WTC11 (cell line): Measurements from ENCODE around the gene TTC19. TPM values are rescaled to one million over a fixed set of nuclear protein-coding genes. Genes with fewer than 3 reads are reported as not detected.

Source experiments
- ATAC-seq: fragments of 200-7000 bp; cut with Tn5 transposase; 2 replicates; pipeline ENCODE4 v1.10.0; 2021; ENCODE audit warnings: mild to moderate bottlenecking, moderate library complexity
- CTCF ChIA-PET: fragments of 300-600 bp; sonication (Branson Sonifier 250); formaldehyde crosslinking; loops from one replicate; lab custom pipeline; 2021; ENCODE audit warnings: antibody characterized with exemption; lab: Charles Lee
- POLR2A ChIA-PET: fragments of 350-600 bp; sonication (Branson Sonifier 250); formaldehyde crosslinking; loops from one replicate; lab custom pipeline; 2021; ENCODE audit warnings: antibody characterized with exemption; lab: Charles Lee
- DNase-seq: peaks from one replicate; pipeline ENCODE4 v3.0.0; 2021; ENCODE audit warnings: low spot score
- H3K27ac Mint-ChIP-seq: 2 replicates; pipeline ENCODE4 v1.8.0; 2021; ENCODE audit warnings: mixed read lengths
- H3K27me3 Mint-ChIP-seq: 2 replicates; pipeline ENCODE4 v1.8.0; 2021; ENCODE audit warnings: low read depth, mild to moderate bottlenecking, moderate library complexity, mixed read lengths
- H3K36me3 Mint-ChIP-seq: 2 replicates; pipeline ENCODE4 v1.8.0; 2021; ENCODE audit warnings: mixed read lengths
- H3K4me1 Mint-ChIP-seq: 2 replicates; pipeline ENCODE4 v1.8.0; 2022; ENCODE audit warnings: mixed read lengths
- H3K4me3 Mint-ChIP-seq: 2 replicates; pipeline ENCODE4 v1.8.0; 2021; ENCODE audit warnings: mild to moderate bottlenecking, moderate library complexity, mixed read lengths
- H3K9me3 Mint-ChIP-seq: 2 replicates; pipeline ENCODE4 v1.8.0; 2021; ENCODE audit warnings: mixed read lengths
- E2F5 ChIP-seq: sonication (generic); formaldehyde crosslinking; IDR thresholded peaks from 2 replicates; pipeline ENCODE4 v1.8.1; 2022; ENCODE audit warnings: mild to moderate bottlenecking, moderate library complexity, missing genetic modification reagents
- ETV6 ChIP-seq: sonication (generic); formaldehyde crosslinking; IDR thresholded peaks from 2 replicates; pipeline ENCODE4 v1.8.1; 2022; ENCODE audit warnings: mild to moderate bottlenecking, missing genetic modification reagents
- FOXJ3 ChIP-seq: sonication (generic); formaldehyde crosslinking; IDR thresholded peaks from 2 replicates; pipeline ENCODE4 v1.9.0; 2021; ENCODE audit warnings: missing genetic modification reagents, mild to moderate bottlenecking, borderline replicate concordance
- FOXK1 ChIP-seq: sonication (generic); formaldehyde crosslinking; IDR thresholded peaks from 2 replicates; pipeline ENCODE4 v1.8.0; 2022; ENCODE audit warnings: mild to moderate bottlenecking, moderate library complexity, missing genetic modification reagents
- GTF2I ChIP-seq: fragments of 250-450 bp; sonication (Bioruptor Pico); conservative IDR thresholded peaks from 2 replicates; pipeline ENCODE4 v1.4.0; 2021; ENCODE audit warnings: mild to moderate bottlenecking
- HMGA2 ChIP-seq: fragments of 250-450 bp; sonication (Bioruptor Pico); IDR thresholded peaks from 2 replicates; pipeline ENCODE4 v1.4.0; 2021; ENCODE audit warnings: mild to moderate bottlenecking, moderate library complexity
- IRF2 ChIP-seq: sonication (generic); formaldehyde crosslinking; IDR thresholded peaks from 2 replicates; pipeline ENCODE4 v1.8.0; 2022; ENCODE audit warnings: low read depth, missing genetic modification reagents, borderline replicate concordance
- NR2C2 ChIP-seq: sonication (generic); formaldehyde crosslinking; IDR thresholded peaks from 2 replicates; pipeline ENCODE4 v1.8.0; 2022; ENCODE audit warnings: mild to moderate bottlenecking, missing genetic modification reagents
- NR3C1 ChIP-seq: sonication (generic); formaldehyde crosslinking; conservative IDR thresholded peaks from 2 replicates; pipeline ENCODE4 v1.8.1; 2023; ENCODE audit warnings: low read depth, mild to moderate bottlenecking, missing genetic modification reagents
- PRRX2 ChIP-seq: fragments of 250-450 bp; sonication (Bioruptor Pico); IDR thresholded peaks from 2 replicates; pipeline ENCODE4 v1.8.0; 2021; ENCODE audit warnings: mild to moderate bottlenecking
- SMAD4 ChIP-seq: sonication (generic); formaldehyde crosslinking; IDR thresholded peaks from 2 replicates; pipeline ENCODE4 v1.8.0; 2022; ENCODE audit warnings: mild to moderate bottlenecking, missing genetic modification reagents
- TEAD4 ChIP-seq: sonication (generic); formaldehyde crosslinking; IDR thresholded peaks from 2 replicates; pipeline ENCODE4 v1.8.0; 2022; ENCODE audit warnings: mild to moderate bottlenecking, missing genetic modification reagents
- TP53 ChIP-seq: sonication (generic); formaldehyde crosslinking; IDR thresholded peaks from 2 replicates; pipeline ENCODE4 v1.8.1; 2023; ENCODE audit warnings: mild to moderate bottlenecking, missing genetic modification reagents
- ZBTB21 ChIP-seq: sonication (generic); formaldehyde crosslinking; IDR thresholded peaks from 2 replicates; pipeline ENCODE4 v1.8.1; 2023; ENCODE audit warnings: mild to moderate bottlenecking, missing genetic modification reagents, borderline replicate concordance
- ZNF138 ChIP-seq: sonication (generic); formaldehyde crosslinking; conservative IDR thresholded peaks from 2 replicates; pipeline ENCODE4 v1.8.1; 2022; ENCODE audit warnings: mild to moderate bottlenecking, moderate library complexity, missing genetic modification reagents
- ZNF317 ChIP-seq: sonication (generic); formaldehyde crosslinking; IDR thresholded peaks from 2 replicates; pipeline ENCODE4 v1.8.1; 2023; ENCODE audit warnings: low read depth, mild to moderate bottlenecking, moderate library complexity, missing genetic modification reagents, borderline replicate concordance
- ZNF416 ChIP-seq: fragments of 250-450 bp; sonication (Bioruptor Pico); IDR thresholded peaks from 2 replicates; pipeline ENCODE4 v1.9.0; 2021; ENCODE audit warnings: mild to moderate bottlenecking, inconsistent platforms
- total RNA-seq: library from RNA; stranded (reverse); gene quantifications from 3 replicates; pipeline ENCODE4 v1.2.3, GENCODE V29; 2021
- TF ChIP-seq, protein P1 (sequence below): fragments of 250-450 bp; sonication (Bioruptor Pico); IDR thresholded peaks from 2 replicates; pipeline ENCODE4 v1.9.0; 2021; ENCODE audit warnings: moderate library complexity, mild to moderate bottlenecking, inconsistent platforms, borderline replicate concordance
- TF ChIP-seq, protein P2 (sequence below): sonication (generic); formaldehyde crosslinking; IDR thresholded peaks from 2 replicates; pipeline ENCODE4 v1.8.0; 2022; ENCODE audit warnings: missing genetic modification reagents
- TF ChIP-seq, protein P3 (sequence below): fragments of 250-450 bp; sonication (Bioruptor Pico); conservative IDR thresholded peaks from 2 replicates; pipeline ENCODE4 v1.9.0; 2021; ENCODE audit warnings: mild to moderate bottlenecking
- TF ChIP-seq, protein P4 (sequence below): fragments of 250-450 bp; sonication (Bioruptor Pico); IDR thresholded peaks from 2 replicates; pipeline ENCODE4 v1.8.0; 2021; ENCODE audit warnings: mild to moderate bottlenecking
- TF ChIP-seq, protein P5 (sequence below): sonication (generic); formaldehyde crosslinking; IDR thresholded peaks from 2 replicates; pipeline ENCODE4 v1.8.0; 2022; ENCODE audit warnings: mild to moderate bottlenecking, missing genetic modification reagents

The TTC19 gene
- total RNA-seq, 1 experiment from 2014 or later, result 55.3 TPM

DNA sequence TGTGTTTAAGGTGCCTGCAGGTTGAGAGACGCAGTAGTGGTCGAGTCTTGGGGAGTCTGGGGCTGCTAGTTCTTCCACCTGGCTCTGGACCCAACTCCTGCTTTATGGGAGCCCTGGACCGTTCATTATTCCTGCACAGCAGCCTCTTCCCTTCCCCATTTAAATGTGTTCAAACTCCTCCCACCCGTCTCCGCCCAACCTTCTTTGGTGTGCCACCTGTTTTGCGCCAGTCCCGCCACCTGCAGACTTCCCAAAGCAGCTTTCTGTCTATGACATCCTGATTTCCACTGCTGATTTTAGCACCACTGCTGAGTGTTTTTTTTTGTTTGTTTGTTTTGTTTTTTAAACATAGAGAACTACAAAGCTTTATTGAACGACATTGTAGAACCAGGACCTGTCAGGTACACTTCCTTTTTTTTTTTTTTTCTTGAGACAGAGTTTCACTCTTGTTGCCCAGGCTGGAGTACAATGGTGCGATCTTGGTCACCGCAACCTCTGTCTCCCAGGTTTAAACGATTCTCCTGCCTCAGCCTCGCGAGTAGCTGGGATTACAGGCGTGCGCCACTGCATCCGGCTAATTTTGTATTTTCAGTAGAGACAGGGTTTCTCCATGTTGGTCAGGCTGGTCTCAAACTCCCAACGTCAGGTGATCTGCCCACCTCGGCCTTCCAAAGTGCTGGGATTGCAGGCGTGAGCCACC is 41.9 kb upstream of the TTC19 start (continued):
- TF ChIP-seq, protein P1, sequence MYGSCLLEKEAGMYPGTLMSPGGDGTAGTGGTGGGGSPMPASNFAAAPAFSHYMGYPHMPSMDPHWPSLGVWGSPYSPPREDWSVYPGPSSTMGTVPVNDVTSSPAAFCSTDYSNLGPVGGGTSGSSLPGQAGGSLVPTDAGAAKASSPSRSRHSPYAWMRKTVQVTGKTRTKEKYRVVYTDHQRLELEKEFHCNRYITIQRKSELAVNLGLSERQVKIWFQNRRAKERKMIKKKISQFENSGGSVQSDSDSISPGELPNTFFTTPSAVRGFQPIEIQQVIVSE, result no peak
- TF ChIP-seq TEAD4 (CRISPR knock-in tag), result no peak

DNA sequence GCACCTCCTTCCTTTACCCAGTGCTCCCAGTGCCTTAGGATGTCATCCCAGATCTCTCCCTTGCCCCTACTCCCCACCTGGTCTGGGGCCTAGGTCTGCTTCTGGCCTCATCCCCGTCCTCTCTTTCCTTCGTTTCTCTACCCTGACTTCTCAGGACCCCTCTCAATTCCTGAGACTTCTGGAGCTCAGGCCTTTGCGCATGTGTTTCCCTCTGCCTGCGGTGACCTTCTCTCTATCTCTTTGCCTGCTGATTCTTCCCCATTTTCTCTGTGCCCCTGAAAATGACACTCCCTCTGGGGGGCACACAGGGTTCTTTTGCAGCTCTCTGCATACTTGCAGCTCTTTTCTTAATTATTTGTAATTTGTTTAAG is 41.2 kb upstream of the TTC19 start:
- TF ChIP-seq NR2C2 (CRISPR knock-in tag) (no peak), ZNF138 (no peak), SMAD4 (no peak), ETV6 (no peak), GTF2I (CRISPR knock-in tag) (no peak), NR3C1 (no peak), ZBTB21 (CRISPR knock-in tag) (no peak), IRF2 (no peak), ZNF317 (no peak), ZNF416 (CRISPR knock-in tag) (no peak), PRRX2 (CRISPR knock-in tag) (no peak), HMGA2 (CRISPR knock-in tag) (no peak), FOXJ3 (CRISPR knock-in tag) (no peak), FOXK1 (CRISPR knock-in tag) (no peak), E2F5 (CRISPR knock-in tag) (no peak), TP53 (CRISPR knock-in tag) (no peak)
- TF ChIP-seq, protein P2, sequence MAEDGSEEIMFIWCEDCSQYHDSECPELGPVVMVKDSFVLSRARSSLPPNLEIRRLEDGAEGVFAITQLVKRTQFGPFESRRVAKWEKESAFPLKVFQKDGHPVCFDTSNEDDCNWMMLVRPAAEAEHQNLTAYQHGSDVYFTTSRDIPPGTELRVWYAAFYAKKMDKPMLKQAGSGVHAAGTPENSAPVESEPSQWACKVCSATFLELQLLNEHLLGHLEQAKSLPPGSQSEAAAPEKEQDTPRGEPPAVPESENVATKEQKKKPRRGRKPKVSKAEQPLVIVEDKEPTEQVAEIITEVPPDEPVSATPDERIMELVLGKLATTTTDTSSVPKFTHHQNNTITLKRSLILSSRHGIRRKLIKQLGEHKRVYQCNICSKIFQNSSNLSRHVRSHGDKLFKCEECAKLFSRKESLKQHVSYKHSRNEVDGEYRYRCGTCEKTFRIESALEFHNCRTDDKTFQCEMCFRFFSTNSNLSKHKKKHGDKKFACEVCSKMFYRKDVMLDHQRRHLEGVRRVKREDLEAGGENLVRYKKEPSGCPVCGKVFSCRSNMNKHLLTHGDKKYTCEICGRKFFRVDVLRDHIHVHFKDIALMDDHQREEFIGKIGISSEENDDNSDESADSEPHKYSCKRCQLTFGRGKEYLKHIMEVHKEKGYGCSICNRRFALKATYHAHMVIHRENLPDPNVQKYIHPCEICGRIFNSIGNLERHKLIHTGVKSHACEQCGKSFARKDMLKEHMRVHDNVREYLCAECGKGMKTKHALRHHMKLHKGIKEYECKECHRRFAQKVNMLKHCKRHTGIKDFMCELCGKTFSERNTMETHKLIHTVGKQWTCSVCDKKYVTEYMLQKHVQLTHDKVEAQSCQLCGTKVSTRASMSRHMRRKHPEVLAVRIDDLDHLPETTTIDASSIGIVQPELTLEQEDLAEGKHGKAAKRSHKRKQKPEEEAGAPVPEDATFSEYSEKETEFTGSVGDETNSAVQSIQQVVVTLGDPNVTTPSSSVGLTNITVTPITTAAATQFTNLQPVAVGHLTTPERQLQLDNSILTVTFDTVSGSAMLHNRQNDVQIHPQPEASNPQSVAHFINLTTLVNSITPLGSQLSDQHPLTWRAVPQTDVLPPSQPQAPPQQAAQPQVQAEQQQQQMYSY, result no peak
- TF ChIP-seq, protein P3, sequence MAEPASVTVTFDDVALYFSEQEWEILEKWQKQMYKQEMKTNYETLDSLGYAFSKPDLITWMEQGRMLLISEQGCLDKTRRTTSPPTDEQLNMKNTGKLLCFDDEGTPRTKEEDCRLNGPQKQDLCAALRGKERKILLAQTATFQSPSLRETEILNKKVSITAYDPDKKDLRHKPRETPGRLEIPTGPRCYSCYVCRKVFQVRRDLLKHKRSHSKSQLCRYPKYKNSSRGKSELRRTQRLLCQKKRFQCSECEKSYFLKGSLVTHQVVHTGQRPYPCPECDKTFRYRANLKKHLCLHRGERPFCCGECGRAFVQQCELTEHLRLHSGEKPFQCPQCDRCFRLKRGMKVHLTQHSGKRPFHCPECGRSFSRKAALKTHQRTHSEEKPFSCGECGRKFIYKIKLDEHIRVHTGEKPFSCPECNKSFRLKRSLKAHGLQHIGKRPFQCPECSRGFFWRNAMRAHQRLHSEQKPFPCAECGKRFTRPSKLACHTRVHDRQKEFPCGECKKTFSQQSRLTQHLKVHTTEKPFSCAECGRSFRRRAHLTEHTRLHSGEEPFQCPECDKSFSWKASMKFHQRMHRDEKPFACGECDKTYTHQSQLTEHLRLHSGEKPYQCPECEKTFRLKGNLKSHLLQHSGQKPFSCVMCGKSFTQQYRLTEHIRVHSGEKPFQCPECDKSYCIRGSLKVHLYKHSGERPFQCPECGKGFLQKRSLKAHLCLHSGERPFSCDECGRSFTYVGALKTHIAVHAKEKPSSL (CRISPR knock-in tag), result no peak
- TF ChIP-seq, protein P4, sequence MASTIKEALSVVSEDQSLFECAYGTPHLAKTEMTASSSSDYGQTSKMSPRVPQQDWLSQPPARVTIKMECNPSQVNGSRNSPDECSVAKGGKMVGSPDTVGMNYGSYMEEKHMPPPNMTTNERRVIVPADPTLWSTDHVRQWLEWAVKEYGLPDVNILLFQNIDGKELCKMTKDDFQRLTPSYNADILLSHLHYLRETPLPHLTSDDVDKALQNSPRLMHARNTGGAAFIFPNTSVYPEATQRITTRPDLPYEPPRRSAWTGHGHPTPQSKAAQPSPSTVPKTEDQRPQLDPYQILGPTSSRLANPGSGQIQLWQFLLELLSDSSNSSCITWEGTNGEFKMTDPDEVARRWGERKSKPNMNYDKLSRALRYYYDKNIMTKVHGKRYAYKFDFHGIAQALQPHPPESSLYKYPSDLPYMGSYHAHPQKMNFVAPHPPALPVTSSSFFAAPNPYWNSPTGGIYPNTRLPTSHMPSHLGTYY (CRISPR knock-in tag), result no peak
- TF ChIP-seq, protein P5, sequence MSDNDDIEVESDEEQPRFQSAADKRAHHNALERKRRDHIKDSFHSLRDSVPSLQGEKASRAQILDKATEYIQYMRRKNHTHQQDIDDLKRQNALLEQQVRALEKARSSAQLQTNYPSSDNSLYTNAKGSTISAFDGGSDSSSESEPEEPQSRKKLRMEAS (CRISPR knock-in tag), result no peak
- Mint-ChIP-seq H3K4me3 (no peak overlapping the region), H3K4me1 (peaks cover 35% of the 10 kb centered on the region), H3K27me3 (no peaks in the 10 kb centered on the region; the same call in 1 of the 2 replicates), H3K36me3 (no peaks in the 10 kb centered on the region; the same call in 1 of the 2 replicates), H3K9me3 (peaks cover 3% of the 10 kb centered on the region; the same call in 1 of the 2 replicates), H3K27ac (peak overlapping the region; percentile 54)
- ChIA-PET POLR2A (interaction anchor here (0.9 kb wide), 1 partner anchor 12 kb away, joined by 3 read pairs; no protein-coding TSS in a partner anchor), CTCF (interaction anchor here (1.0 to 1.6 kb wide), 3 partner anchors 10 to 40 kb away, joined by 3 to 10 read pairs (median 4); partner anchors contain the start of gene ADORA2B)
- no peak for DNase-seq
- no peak; the same call in 1 of the 2 replicates for ATAC-seq
